HG03139 (cell line): ENCODE measurements around the gene NDFIP1.
"Not testable (repeated sequence)": the region's sequence is repeated elsewhere in the genome, so short reads cannot be mapped to it uniquely, and the experiment has no call there.

Experiments
- ATAC-seq: cut with Tn5 transposase; IDR thresholded peaks from one replicate; pipeline ENCODE4 v1.9.1; 2021; ENCODE audit not compliant: unreplicated experiment

NDFIP1 gene

DNA sequence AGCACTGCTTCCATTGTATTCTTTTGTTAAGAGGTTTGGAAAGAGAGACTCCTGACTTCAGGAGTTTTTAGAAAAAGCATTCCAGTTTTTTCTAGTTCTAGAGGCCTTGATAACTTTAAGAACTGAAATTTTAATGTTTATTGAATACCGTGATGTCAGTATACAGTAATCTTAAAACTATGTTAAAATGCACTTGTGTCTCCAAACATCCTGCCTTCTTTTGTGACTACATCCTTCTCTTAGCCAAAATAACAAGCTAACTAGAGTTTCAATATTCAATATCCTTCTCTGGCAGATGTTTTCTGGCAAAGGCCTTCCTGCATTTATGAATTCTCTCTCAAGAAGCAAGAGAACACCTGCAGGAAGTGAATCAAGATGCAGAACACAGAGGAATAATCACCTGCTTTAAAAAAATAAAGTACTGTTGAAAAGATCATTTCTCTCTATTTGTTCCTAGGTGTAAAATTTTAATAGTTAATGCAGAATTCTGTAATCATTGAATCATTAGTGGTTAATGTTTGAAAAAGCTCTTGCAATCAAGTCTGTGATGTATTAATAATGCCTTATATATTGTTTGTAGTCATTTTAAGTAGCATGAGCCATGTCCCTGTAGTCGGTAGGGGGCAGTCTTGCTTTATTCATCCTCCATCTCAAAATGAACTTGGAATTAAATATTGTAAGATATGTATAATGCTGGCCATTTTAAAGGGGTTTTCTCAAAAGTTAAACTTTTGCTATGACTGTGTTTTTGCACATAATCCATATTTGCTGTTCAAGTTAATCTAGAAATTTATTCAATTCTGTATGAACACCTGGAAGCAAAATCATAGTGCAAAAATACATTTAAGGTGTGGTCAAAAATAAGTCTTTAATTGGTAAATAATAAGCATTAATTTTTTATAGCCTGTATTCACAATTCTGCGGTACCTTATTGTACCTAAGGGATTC is 43.1 kb downstream of the NDFIP1 start:
- ATAC-seq, result no peak

DNA sequence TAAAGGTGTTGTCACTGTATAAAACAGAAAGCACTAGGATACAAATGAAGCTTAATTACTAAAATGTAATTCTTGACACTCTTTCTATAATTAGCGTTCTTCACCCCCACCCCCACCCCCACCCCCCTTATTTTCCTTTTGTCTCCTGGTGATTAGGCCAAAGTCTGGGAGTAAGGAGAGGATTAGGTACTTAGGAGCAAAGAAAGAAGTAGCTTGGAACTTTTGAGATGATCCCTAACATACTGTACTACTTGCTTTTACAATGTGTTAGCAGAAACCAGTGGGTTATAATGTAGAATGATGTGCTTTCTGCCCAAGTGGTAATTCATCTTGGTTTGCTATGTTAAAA is 43.8 kb downstream of the NDFIP1 start:
- ATAC-seq, result no peak

DNA sequence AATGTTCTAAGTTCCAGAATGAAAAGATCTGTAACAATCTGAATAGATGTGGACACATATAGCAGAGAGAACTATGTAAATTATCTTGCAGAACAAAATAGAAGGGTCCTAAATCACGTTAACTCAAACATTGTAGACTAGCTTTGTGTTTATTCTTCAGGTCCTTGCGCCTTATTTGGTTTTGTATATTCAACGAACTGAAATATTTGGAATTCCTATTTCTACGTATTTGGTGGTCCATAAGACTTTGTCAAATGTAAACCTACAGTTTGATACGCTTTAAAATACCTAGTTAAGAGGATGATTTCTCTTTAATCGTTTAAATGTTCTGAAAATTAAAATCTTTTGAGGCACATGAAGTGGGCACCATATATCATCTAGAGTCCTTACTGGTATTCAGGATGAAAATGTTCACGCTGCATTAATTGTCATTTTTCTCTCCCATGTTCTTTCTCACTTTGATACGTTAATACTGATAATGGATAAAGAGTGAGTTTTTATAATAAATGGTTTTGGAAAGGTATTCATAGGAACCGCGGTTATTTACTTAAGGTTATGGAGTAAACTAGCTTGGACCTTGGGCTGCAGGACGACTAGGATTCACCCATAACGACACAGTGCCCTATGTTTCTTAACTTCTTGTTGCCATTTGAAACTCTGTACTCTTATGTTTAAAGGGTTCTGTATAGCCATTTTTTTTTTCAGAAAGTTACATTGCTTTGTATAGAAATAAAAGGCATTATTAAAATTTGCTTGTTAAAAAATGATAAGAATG is 45.3 kb downstream of the NDFIP1 start:
- ATAC-seq, result no peak

DNA sequence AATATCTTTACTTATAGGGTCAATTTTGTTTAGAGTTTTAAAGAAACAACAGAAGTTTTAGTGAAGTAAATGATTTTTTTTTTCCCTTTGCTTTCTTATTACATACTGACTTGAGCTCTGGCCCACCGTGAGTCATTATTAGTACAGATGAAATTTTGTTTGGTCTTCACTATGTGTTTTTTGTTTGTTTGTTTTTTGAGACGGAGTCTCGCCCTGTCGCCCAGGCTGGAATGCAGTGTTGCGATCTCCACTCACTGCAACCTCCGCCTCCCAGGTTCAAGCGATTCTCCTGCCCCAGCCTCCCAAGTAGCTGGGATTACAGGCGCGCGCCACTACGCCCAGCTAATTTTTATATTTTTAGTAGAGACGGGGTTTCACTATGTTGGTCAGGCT is 45.9 kb downstream of the NDFIP1 start:
- ATAC-seq, result not testable (repeated sequence)

DNA sequence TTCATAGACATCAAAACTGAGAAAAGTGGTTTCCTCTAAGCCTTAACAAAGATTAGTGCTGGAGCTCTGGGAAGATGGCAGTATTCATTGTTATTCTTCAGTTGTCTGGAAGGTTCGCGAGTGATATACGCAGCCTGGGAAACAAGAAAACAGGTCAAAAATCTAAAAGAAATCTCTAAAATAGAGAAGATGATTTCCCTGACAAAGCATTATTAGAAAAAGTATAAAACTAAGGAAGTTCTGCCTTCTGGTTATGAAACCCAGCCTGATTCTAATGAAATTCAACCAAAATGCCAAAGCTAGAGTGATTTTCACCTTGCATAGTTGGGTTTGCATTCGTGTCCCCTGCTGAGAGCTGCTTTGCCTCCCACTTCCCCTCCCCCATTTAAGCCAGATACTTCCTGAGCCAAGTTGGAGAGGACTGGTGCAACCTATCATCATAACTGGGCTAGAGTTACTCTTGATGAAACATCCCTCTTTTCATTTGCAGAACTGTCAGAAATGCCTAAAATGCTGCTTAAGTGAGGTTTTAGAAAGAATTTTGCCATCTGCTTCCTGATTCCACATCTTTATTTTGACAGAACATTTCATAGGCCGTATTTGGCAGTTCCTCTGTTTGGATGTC is 48.4 kb downstream of the NDFIP1 start:
- no peak for ATAC-seq

DNA sequence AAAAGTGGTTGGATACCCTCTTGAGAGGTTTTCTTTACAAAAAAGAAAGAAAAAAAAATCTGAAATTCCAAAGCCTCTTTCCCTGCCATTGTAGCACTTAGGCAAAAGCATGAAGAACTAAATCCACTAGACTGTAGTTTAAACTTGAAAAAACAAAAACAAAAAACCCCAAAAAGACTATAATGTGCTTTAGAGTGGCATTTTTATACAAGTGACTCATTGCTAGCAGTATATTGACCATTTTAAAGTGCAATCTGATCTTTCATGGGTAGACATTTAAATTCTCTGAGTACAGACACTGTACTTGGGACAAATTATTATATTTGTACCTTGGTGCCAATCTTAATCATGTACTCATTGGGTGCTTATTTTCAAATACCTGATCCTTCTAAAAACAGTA is 50.8 kb downstream of the NDFIP1 start:
- ATAC-seq, result no peak

DNA sequence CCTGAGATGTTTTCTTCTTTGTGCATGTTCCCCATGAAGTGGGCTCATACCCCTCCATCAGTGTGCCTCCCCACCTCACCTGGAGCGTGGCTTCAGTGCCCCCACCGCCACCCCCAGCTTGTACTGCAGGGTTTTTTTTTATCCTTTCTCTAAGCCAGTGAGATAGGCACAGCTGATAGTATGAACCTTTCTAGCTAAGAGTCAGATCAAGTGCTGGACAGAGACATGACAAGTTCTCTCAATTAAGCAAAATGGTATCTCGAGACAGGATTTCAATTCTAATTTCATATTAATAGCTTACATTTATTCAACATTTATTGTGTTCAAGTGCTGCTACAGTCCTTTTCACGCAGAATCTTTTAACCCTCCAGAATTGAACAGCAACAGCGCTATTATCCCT is 55.7 kb downstream of the NDFIP1 start:
- no peak for ATAC-seq

DNA sequence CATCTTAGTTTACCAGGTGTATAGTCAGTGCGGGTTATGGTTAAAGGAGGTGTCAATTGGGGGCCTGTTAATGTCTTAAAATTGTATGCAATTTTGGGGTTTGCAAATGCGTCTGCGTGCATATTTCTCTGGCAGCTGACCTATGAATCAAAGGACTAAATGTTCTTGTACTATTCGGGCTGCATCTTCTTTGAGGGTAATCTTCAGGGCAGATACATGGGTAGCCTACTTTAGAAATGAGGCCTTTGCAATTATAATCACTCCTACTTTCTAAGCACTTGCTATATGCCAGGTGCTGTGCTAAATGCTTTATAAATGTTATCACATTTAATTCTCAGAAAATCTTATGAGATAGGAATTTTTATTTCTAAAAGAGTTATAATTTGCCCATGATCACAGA is 58.2 kb downstream of the NDFIP1 start:
- no peak for ATAC-seq

DNA sequence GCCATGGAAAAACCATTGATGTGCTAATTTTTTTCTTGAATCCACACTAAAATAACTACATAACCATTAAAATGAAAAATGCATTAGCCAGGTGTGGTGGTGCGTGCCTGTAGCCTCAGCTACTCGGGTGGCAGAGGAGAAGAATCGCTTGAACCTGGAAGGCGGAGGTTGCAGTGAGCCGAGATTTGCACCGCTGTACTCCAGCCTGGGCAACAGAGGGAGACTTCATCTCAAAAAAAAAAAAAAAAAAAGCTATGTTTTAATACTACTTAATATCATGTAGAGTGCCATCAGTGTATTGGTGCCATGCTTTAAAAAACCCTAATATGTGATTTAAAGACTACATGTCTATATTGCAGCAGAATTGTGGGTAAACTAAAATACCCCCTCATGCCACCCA is 58.9 kb downstream of the NDFIP1 start:
- ATAC-seq, result no peak

DNA sequence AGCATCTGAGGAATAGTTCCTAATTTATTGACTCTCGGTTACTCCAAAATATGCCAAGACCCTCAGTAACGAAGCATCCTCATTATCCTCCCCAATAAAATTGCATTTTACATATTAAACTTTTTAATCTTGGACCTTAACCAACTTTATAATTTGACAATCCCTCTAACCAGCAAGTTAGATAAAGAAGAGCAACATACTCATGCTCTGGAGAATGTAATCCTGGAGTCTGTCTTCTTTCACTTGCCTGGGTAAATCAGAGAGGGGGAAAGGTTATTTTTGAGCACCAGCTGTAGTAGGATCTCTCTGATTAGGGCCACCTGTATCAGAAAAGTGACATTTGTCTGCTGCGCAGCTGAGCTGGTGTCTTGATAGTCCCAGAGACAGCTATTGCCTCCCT is 59.8 kb downstream of the NDFIP1 start:
- ATAC-seq, result no peak

DNA sequence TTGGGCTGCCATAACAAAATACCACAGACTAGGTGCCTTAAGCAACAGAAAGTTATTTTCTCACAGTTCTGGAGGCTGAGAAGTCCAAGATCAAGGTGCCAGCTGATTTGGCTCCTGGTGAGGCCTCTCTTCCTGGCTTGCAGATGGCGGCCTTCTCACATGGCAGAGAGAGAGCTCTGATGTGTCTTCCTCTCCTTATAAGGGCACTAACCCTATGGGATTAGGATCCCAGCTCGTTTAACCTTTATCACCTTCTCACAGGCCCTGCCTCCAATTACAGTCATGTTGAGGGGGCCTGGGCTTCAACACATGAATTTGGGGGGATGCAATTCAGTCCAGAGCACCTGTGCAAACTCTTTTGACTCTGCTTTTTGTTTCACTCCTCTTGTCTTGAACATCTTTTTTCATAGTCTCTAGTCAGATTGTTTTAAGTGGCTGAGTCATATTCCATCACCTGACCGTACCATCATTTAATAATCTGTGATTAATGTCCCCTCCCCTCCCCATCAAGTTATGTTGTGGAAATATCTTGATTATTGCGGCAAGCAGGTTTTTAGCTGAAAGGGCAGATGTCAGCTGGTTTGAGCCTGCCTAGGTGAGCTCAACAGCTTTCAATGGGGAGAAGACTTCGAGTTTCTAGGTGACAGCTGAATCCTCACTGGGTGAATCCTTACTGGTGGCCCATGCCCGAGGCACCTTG is 61.8 kb downstream of the NDFIP1 start:
- ATAC-seq, result no peak

DNA sequence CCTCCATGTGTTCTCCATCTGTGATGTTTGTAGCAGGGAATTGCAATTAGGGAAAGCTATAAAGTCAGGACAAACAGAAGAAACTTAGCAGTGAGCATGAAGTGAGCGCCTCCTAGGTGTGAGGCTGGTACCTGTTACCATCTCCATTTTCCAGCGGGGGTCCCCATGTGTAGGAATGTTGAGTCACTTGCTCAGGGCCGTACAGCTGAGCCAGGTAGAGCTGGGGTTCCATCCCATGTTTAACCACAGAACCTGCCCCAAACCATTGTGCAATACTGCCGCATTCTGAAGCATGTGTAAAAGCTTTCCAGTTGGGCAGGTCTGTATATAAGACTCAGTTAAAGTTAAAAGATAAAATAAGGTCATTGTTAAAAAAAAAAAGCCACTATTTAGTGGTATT is 62.7 kb downstream of the NDFIP1 start:
- no peak for ATAC-seq

DNA sequence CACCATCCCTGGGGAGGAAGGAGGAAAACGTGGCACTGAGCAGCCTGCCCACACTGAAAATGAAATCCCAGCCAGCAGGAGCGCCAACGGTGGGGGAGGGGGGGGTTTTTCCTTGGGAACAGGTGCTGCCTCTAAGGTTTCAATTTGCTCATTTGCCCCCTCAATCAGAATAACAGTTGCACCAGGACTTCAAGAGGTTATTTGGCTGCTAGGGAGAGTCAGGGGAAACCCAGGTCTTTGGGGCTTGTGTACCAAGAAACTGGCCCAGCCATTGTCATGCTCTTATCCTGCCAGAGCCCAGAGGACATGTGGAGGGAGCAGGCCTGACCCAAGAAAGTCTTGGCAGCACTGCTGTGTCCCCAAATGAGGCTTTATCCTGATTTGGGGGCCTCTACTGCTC is 66.5 kb downstream of the NDFIP1 start:
- no peak for ATAC-seq

DNA sequence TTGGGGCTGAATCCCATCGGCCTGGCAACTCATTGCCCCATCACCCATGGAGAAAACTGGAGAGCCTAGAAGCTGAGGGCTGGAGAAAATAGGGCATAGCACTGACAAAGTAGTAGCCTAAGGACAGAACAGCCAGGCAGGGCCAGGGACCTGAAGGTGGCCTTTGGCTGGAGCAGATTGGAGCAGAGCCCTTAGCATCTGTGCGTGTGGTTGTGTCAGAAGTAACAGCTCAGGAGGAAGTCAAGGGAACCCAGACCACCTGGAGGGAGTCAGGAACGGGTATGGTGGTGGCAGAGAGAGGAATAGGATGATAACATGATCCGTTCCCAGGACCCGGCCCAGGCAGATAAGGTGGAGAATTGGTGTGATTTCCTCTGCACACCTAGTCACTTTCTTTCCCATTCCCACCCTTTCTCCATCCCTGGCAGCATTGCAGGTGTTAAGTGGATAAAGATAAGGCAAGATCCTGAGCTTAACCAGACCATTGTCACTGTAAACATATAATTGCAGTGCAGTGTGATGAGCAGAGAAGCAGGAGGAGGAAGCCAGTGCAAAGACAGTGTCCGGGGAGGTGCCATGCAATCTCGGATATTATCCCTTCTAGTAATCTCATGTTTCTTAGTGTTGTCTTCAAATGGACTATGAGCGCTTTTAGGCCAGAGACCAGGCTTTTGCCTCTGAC is 67.0 kb downstream of the NDFIP1 start:
- ATAC-seq, result no peak

DNA sequence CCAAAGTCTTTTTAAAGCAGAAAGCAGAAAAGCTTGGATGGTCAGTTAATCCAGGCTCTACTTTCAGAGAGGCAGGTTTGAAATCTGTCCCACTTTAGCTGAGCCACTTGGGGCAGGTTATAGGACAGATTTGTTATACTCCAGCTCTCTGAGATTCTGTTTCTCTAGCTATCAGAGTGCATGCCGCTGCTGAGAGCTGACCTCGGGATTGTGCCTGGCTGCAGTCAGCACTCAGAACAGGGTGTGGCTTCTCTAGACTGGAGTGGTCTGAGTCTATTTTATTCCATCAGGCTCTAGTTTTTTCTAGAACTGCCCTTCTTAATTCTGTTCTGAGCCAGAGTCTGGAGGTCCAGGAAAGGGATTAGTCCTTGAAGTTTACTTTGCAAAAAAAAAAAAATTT is 67.7 kb downstream of the NDFIP1 start:
- ATAC-seq, result no peak

DNA sequence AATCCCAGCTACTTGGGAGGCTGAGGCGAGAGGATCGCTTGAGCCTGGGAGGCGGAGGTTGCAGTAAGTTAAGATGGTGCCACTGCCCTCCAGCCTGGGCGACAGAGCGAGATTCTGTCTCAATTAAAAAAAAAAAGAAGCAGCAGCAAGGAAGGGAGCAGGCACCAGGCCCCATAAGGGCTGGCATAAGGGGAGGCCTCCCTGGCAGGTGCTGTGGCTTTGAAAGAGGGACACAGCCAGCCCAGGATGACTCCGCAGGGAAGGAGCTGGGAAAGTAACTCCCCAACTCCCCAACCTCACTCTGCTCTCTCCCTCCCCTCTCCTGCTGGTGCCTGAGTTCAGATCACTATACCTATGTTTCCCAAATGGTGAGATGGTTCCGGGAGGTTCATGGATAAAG is 70.1 kb downstream of the NDFIP1 start:
- no peak for ATAC-seq

DNA sequence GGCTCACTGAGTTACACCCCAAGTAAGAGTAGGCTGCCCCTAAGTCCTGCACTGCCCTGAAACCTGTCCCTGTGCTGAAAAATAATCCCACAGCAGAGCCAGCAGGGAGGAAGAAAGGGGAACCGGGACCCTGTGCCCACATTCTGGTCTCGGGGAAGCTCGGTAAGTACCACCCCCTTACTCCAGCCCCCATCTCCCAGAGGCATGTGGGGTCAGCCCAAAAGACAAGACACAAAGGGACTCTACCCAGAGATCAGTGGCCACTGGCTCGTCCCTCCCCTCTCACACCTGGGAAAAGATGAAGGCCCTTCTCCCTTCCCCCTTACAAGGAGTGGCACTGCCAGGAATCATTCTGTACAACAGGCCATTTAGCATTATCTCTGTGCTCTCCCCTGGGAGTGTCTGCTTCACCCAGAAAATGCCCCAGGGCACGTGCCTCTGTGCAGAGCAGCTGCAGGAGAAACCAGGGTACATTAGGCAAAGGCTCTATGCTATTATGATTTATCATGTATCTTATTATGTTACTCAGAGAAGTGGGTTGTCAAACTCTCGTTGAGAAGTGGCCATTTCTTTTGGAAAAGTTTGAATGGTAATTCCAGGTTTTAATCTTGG is 71.3 kb downstream of the NDFIP1 start:
- ATAC-seq, result no peak

DNA sequence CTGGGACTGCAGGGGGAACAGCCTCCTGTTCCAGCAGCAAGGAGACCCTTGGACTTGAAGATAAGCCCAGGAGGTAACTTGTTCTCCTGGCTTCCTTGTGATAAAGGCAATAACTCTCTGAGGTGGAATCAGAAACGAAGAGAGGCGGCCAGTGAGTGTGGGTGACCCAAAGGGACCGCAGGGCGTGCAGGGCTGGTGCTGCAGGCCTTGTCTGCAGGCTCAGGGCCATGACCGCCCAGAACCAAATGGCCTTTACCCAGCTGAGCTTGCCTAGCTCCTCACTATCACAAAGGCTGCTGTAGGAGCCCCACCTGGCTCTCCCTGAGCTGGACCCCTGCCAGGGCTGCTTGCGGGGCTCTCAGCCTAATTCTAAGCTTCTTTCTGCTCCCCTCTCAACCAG is 72.5 kb downstream of the NDFIP1 start:
- no peak for ATAC-seq

DNA sequence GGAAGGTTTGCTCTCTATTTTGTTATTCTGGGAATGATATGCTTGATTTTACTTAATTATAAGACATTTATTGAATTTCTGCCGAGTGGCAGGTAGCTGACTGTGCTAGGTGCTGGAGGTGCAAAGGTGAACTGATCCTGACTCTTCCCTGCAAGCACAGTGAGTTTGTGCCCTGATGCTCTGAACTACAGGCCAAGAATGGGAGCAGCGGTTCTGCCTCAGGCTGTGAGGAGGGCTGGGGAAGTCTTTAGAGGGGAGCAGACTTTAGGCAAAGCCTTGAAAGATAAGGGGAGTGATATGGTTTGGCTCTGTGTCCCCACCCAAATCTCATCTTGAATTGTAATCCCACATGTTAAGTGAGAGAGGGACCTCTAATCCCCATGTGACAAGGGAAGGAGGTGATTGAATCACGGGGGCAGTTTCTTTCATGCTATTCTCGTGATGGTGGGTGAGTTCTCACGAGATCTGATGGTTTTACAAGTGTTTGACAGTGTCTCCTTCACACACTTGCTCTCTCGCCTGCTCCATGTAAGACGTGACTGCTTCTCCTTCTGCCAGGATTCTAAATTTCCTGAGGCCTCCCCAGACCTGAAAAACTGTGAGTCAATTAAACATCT is 73.1 kb downstream of the NDFIP1 start:
- ATAC-seq, result no peak

DNA sequence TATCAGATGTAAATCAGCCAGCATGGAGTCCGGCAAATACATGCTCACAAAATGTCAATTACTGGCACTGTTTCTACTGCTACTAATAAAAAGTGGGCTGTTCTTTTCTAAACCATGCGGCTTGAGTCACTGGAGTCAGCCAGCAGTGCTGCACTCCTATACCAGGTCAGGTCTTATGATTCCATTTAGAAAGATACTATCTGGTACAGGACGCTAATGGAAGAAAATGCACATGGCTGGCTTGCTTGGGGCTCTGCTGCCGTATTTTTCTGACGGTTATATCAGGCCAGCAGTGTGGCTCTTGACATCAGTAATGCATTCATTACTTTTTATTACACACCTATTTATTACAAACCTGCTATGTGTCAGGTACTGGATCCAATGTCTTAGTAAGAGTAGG is 74.3 kb downstream of the NDFIP1 start:
- ATAC-seq, result no peak
